SU-DHL-6 (cell line): ENCODE measurements around the gene DDX24.

Experiments
- CTCF ChIP-seq: fragments of 200-600 bp; sonication (generic); IDR thresholded peaks from one replicate; pipeline ENCODE4 v1.5.1; 2017; ENCODE audit warnings: antibody characterized with exemption, mild to moderate bottlenecking, low read length, moderate library complexity; ENCODE audit not compliant: insufficient read depth, poor library complexity, severe bottlenecking
- EZH2phosphoT487 ChIP-seq: fragments of 200-600 bp; sonication (generic), shearing (Covaris generic); conservative IDR thresholded peaks from 2 replicates; pipeline ENCODE4 v1.6.1; 2018; ENCODE audit warnings: mild to moderate bottlenecking, antibody characterized with exemption, low read length, moderate library complexity, mixed read lengths

GRCh38 chr14:94010625-94011024 lies 70.4 kb downstream of the DDX24 start:
- no peak for TF ChIP-seq CTCF
- TF ChIP-seq EZH2phosphoT487: no peak
